Stimulated activated CD8-positive, alpha-beta memory T cell treated with anti-CD3 and anti-CD28 coated beads, Interleukin-12 subunit alpha, Interleukin-12 subunit beta, amount 100 ng/mL, for 24 hours (primary cell): ENCODE data around the gene SUPV3L1.

Source experiments
- DNase-seq: peaks from one replicate; pipeline ENCODE4 v3.0.0-alpha.2; 2020; ENCODE audit errors: extremely low read depth

The SUPV3L1 gene

GRCh38 chr10:69202332-69202731 lies 22.3 kb downstream of the SUPV3L1 start:
- no peak for DNase-seq

GRCh38 chr10:69208761-69209160 lies 28.7 kb downstream of the SUPV3L1 start:
- DNase-seq, result no peak

- DNase-seq, result no peak
These were observed 29.9 kb downstream of the SUPV3L1 start for GRCh38 chr10:69209787-69210484.

GRCh38 chr10:69211104-69211503 lies 31.1 kb downstream of the SUPV3L1 start:
- DNase-seq, result no peak

GRCh38 chr10:69211524-69211923 lies 31.5 kb downstream of the SUPV3L1 start:
- no peak for DNase-seq

- no peak for DNase-seq
These were observed 33.7 kb downstream of the SUPV3L1 start for GRCh38 chr10:69213591-69214311.

- DNase-seq, result no peak
These were observed 34.7 kb downstream of the SUPV3L1 start for GRCh38 chr10:69214666-69215131.

GRCh38 chr10:69215405-69216171 lies 35.6 kb downstream of the SUPV3L1 start:
- DNase-seq, result no peak

GRCh38 chr10:69216577-69217118 lies 36.6 kb downstream of the SUPV3L1 start:
- DNase-seq, result no peak

GRCh38 chr10:69217119-69217754 lies 37.2 kb downstream of the SUPV3L1 start:
- DNase-seq, result no peak

GRCh38 chr10:69218831-69219230 lies 38.8 kb downstream of the SUPV3L1 start:
- no peak for DNase-seq

- DNase-seq, result no peak
These were observed 40.0 kb downstream of the SUPV3L1 start, which contains the start of gene HKDC1 for GRCh38 chr10:69220041-69220451. Gene HKDC1, plus strand, starts transcription at chr10:69220332. Its CDS starts 104 bp downstream, at chr10:69220436.

GRCh38 chr10:69220507-69220906 lies 40.5 kb downstream of the SUPV3L1 start:
- DNase-seq, result no peak

GRCh38 chr10:69222157-69223027 lies 42.4 kb downstream of the SUPV3L1 start:
- DNase-seq, result peak; percentile 38

GRCh38 chr10:69223028-69223342 lies 43.0 kb downstream of the SUPV3L1 start:
- no peak for DNase-seq

GRCh38 chr10:69224862-69225657 lies 45.0 kb downstream of the SUPV3L1 start:
- DNase-seq, result no peak

GRCh38 chr10:69225681-69226080 lies 45.6 kb downstream of the SUPV3L1 start:
- no peak for DNase-seq

- no peak for DNase-seq
These were observed 47.0 kb downstream of the SUPV3L1 start for GRCh38 chr10:69226919-69227450.

GRCh38 chr10:69228151-69228550 lies 48.1 kb downstream of the SUPV3L1 start:
- no peak for DNase-seq

- DNase-seq, result no peak
These were observed 49.5 kb downstream of the SUPV3L1 start for GRCh38 chr10:69229616-69229916.
